HepG2 (cell line): ENCODE measurements around the gene OS9.

Source experiments
- CHD2 ChIP-seq: IDR thresholded peaks from 2 replicates; pipeline ENCODE4 v1.6.1; 2011; ENCODE audit warnings: low read depth, low read length, improper control_type of control experiment
- CTCF ChIP-seq: sonication (generic); formaldehyde crosslinking; IDR thresholded peaks from 2 replicates; pipeline ENCODE4 v1.5.0; 2020; ENCODE audit warnings: mild to moderate bottlenecking, missing genetic modification reagents, moderate library complexity
- MAX ChIP-seq: IDR thresholded peaks from 2 replicates; pipeline ENCODE4 v1.6.1; 2012; ENCODE audit warnings: inconsistent platforms
- NFYB ChIP-seq: sonication (generic); formaldehyde crosslinking; IDR thresholded peaks from 2 replicates; pipeline ENCODE4 v1.4.0; 2020; ENCODE audit warnings: missing genetic modification reagents
- POLR2AphosphoS2 ChIP-seq: IDR thresholded peaks from 2 replicates; pipeline ENCODE4 v1.6.1; 2011; ENCODE audit warnings: low read depth, low read length, improper control_type of control experiment
- RBM39 ChIP-seq: fragments of 200-400 bp; formaldehyde crosslinking; IDR thresholded peaks from one replicate; pipeline ENCODE4 v1.6.1; 2018; ENCODE audit warnings: antibody characterized with exemption, mild to moderate bottlenecking, low read depth, low read length; ENCODE audit not compliant: poor library complexity, severe bottlenecking
- SMC3 ChIP-seq: IDR thresholded peaks from 2 replicates; pipeline ENCODE4 v1.6.1; 2011; ENCODE audit warnings: low read length, improper control_type of control experiment
- TCF7L2 ChIP-seq: IDR thresholded peaks from 2 replicates; pipeline ENCODE4 v1.6.1; 2011; ENCODE audit warnings: mild to moderate bottlenecking, low read depth, low read length, moderate library complexity
- ZBTB1 ChIP-seq: sonication (generic); formaldehyde crosslinking; IDR thresholded peaks from 2 replicates; pipeline ENCODE4 v1.4.0; 2020; ENCODE audit warnings: missing genetic modification reagents, borderline replicate concordance
- ZNF207 ChIP-seq: fragments of 450-650 bp; IDR thresholded peaks from 2 replicates; pipeline ENCODE4 v1.6.1; 2016; ENCODE audit warnings: antibody characterized with exemption, borderline replicate concordance
- ZNF784 ChIP-seq: sonication (generic); formaldehyde crosslinking; IDR thresholded peaks from 2 replicates; pipeline ENCODE4 v1.5.1; 2020; ENCODE audit warnings: missing genetic modification reagents, mild to moderate bottlenecking, borderline replicate concordance
- ZZZ3 ChIP-seq: sonication (generic); formaldehyde crosslinking; IDR thresholded peaks from 2 replicates; pipeline ENCODE4 v1.4.0; 2020; ENCODE audit warnings: missing genetic modification reagents, mild to moderate bottlenecking, borderline replicate concordance

GRCh38 chr12:57738661-57739237 lies 44.8 kb downstream of the OS9 start, which contains the start of gene AGAP2:
- TF ChIP-seq TCF7L2 (no peak), POLR2AphosphoS2 (no peak), ZBTB1 (CRISPR knock-in tag) (no peak), ZZZ3 (CRISPR knock-in tag) (no peak), ZNF784 (CRISPR knock-in tag) (no peak), RBM39 (no peak), CTCF (CRISPR knock-in tag) (no peak), CHD2 (no peak), NFYB (CRISPR knock-in tag) (no peak), SMC3 (no peak), MAX (no peak), ZNF207 (no peak)
